ENCODE results near the gene MCMBP.
A peak's percentile ranks its signal among the peaks of the same experiment; 100 is the strongest.

MCMBP gene

GRCh38 chr10:119896937-119897770 is 24.5 kb upstream of the MCMBP start:
- Histone ChIP-seq H3K27ac (peak overlapping the region; percentile 51; the same call in 1 of the 2 replicates), H3K27me3 (ENCODE audit: insufficient read depth, low read depth) (no peaks in the 10 kb centered on the region), H3K79me2 (ENCODE audit: insufficient read depth, low read depth) (peaks cover 85% of the 10 kb centered on the region), H3K4me1 (ENCODE audit: low read depth, poor library complexity, severe bottlenecking) (peaks cover 42% of the 10 kb centered on the region), H3K36me3 (ENCODE audit: insufficient read depth) (0 out of 2 replicates have a peak, but pooled peaks cover 5% of the 10 kb centered on the region), H3K4me3 (IDR thresholded peaks at IDR 0.05; ENCODE audit: insufficient read depth, low read depth, low read length) (no peak overlapping the region), H3K9ac (no peak overlapping the region), H2AFZ (ENCODE audit: low read depth) (no peak overlapping the region), H4K20me1 (ENCODE audit: insufficient read depth) (no peaks in the 10 kb centered on the region), H3K4me2 (peak overlapping the region; percentile 33; the same call in 1 of the 2 replicates)
- no peak for TF ChIP-seq CTCF (conservative IDR thresholded peaks at IDR 0.05; ENCODE audit: low read depth, low read length)

- no peaks in the 10 kb centered on the region for H3K27me3 ChIP-seq (ENCODE audit: insufficient read depth, low read depth)
- peak overlapping the region; percentile 33; the same call in 1 of the 2 replicates for H3K4me2 ChIP-seq
- no peak overlapping the region for H2AFZ ChIP-seq (ENCODE audit: low read depth)
- 0 out of 2 replicates have a peak, but pooled peaks cover 5% of the 10 kb centered on the region for H3K36me3 ChIP-seq (ENCODE audit: insufficient read depth)
- no peak overlapping the region for H3K4me3 ChIP-seq (IDR thresholded peaks at IDR 0.05; ENCODE audit: insufficient read depth, low read depth, low read length)
- H3K4me1 ChIP-seq (ENCODE audit: low read depth, poor library complexity, severe bottlenecking), result peaks cover 47% of the 10 kb centered on the region
- peaks cover 75% of the 10 kb centered on the region for H3K79me2 ChIP-seq (ENCODE audit: insufficient read depth, low read depth)
- H3K9ac ChIP-seq, result no peak overlapping the region; the same call in 1 of the 2 replicates
- H3K27ac ChIP-seq, result peak overlapping the region; percentile 51
- TF ChIP-seq CTCF (conservative IDR thresholded peaks at IDR 0.05; ENCODE audit: low read depth, low read length), result no peak
- no peaks in the 10 kb centered on the region for H4K20me1 ChIP-seq (ENCODE audit: insufficient read depth)
These were observed 23.5 kb upstream of the MCMBP start for GRCh38 chr10:119896061-119896655.

- Histone ChIP-seq H3K4me2 (peak overlapping the region; percentile 63; the same call in 1 of the 2 replicates), H3K4me3 (IDR thresholded peaks at IDR 0.05; ENCODE audit: insufficient read depth, low read depth, low read length) (no peak overlapping the region), H3K36me3 (ENCODE audit: insufficient read depth) (0 out of 2 replicates have a peak, but pooled peaks cover 3% of the 10 kb centered on the region), H3K9ac (no peak overlapping the region), H3K4me1 (ENCODE audit: low read depth, poor library complexity, severe bottlenecking) (peaks cover 47% of the 10 kb centered on the region), H2AFZ (ENCODE audit: low read depth) (no peak overlapping the region), H3K27me3 (ENCODE audit: insufficient read depth, low read depth) (no peaks in the 10 kb centered on the region), H3K27ac (no peak overlapping the region), H4K20me1 (ENCODE audit: insufficient read depth) (no peaks in the 10 kb centered on the region), H3K79me2 (ENCODE audit: insufficient read depth, low read depth) (peaks cover 55% of the 10 kb centered on the region)
- TF ChIP-seq CTCF (conservative IDR thresholded peaks at IDR 0.05; ENCODE audit: low read depth, low read length), result no peak
These were observed 21.3 kb upstream of the MCMBP start for GRCh38 chr10:119893845-119894427.

- Histone ChIP-seq H2AFZ (ENCODE audit: low read depth) (peak overlapping the region; percentile 63), H3K4me2 (peak overlapping the region; percentile 63), H3K27me3 (ENCODE audit: insufficient read depth, low read depth) (no peaks in the 10 kb centered on the region), H3K27ac (peak overlapping the region; percentile 59), H3K4me3 (IDR thresholded peaks at IDR 0.05; ENCODE audit: insufficient read depth, low read depth, low read length) (no peak overlapping the region), H3K36me3 (ENCODE audit: insufficient read depth) (no peaks in the 10 kb centered on the region), H4K20me1 (ENCODE audit: insufficient read depth) (no peaks in the 10 kb centered on the region), H3K79me2 (ENCODE audit: insufficient read depth, low read depth) (peaks cover 48% of the 10 kb centered on the region), H3K4me1 (ENCODE audit: low read depth, poor library complexity, severe bottlenecking) (peaks cover 47% of the 10 kb centered on the region), H3K9ac (peak overlapping the region; percentile 77; the same call in 1 of the 2 replicates)
- no peak for TF ChIP-seq CTCF (conservative IDR thresholded peaks at IDR 0.05; ENCODE audit: low read depth, low read length)
These were observed 20.4 kb upstream of the MCMBP start for GRCh38 chr10:119893074-119893473.

Data from KMS-11 (cell line).